NCI-H2107 (cell line): ENCODE measurements around the gene MSH3.

ENCODE experiments used
- DNase-seq: peaks from one replicate; lab custom pipeline; 2025; lab: John Stamatoyannopoulos, UW

MSH3 gene

DNA sequence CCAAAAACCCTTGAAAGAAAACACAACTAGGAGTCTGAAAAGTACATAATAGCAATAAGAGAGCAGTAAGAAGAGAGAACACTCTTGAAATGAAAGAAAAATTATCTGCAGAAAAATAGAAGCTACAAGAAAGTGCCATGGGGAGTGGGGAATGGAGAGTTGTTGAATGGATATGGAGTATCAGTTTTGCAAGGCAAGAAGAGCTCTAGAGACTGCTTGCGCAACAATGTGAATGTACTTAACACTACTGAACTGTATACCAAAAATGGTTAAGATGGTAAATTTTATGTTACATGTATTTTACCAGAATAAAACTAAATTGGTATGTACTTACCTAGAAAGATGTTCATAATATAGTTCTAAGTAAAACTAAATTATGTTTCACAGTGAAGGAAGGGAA lies 251.0 kb downstream of the MSH3 start:
- no peak for DNase-seq

- no peak for DNase-seq
These were observed 258.0 kb downstream of the MSH3 start for GRCh38 chr5:80912479-80912878.

DNA sequence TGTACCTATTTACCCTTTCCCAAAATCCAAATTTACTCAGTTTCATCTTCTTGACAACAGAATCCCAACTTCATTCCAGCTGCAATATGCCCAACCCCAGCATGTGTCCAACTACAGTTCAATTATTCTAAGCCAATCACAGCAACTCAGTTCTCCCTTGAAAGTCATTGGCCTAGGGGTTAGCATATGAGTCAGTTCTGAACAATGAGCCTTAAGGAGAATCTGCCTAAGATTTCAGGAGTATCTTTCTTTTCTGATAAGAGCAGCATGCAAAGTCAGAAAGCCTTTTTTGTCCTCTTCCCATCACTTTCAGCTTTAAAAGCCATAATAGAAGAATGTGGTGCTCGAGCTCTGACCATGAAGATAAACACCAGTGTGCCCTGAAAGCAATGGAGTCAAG lies 261.3 kb downstream of the MSH3 start:
- no peak for DNase-seq

GRCh38 chr5:80916676-80917075 lies 262.2 kb downstream of the MSH3 start:
- no peak for DNase-seq

DNA sequence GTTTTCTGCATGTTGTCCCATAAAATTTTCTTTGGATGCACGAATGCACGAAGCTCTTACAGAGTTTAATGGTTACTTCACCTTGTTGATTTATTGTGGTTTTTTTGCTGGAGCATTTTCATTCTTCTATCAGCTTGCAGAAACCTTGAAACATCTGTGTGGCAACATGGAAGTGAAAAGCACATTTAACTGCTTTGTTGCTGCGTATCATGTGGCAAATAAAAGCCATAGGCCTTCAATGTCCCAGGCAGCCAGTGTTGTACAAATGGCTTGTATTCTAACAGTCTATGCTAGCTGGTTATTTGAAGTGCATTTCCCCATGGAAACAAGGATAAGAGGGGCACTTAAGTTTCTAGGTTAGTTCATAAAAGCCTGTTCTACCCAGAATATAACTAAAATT lies 263.2 kb downstream of the MSH3 start:
- no peak for DNase-seq

GRCh38 chr5:80919678-80920196 lies 265.3 kb downstream of the MSH3 start:
- DNase-seq: no peak

DNA sequence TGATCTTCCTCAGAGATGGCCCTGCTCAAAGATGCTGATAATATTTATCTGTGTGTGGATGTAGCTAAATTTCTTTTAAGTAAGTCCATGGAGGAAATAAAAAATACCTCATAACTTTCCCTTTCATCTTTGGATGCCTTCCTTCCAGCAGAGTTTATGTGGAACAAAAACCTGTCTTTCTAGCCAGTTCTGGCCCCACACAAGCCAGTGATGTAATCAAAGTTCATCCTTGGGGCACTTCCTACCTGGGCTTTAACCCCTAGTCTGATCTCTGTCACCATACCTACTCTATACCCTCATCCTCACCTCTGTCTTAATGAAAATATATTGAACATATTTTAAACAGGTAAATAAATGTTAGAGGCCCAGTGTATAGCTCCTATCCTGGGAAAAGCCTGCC lies 265.9 kb downstream of the MSH3 start:
- no peak for DNase-seq

GRCh38 chr5:80921026-80921425 lies 266.6 kb downstream of the MSH3 start:
- DNase-seq: no peak

DNA sequence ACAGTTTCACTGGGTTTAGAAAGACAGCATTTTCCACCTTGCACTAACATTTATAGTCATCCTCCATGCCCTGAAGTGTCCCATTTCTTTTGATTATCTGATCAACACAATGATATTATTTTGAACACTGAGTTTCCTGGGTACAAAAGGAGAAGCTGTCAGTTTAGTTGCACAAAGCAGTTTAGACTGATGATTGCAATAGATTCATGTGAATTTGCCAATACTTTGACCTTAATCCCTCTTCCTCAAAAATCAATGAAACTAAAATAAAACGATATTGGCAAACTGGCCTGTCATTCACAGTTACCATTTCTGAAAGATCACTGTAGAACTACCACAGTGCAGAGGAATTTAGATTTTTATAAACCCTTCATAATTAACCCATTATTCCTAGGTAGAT lies 271.5 kb downstream of the MSH3 start:
- DNase-seq: no peak
